Endothelial cell (in vitro differentiated cells): Measurements from ENCODE around the gene NR0B1. TPM values are rescaled to one million over a fixed set of nuclear protein-coding genes. Genes with fewer than 3 reads are reported as not detected.

Source experiments
- DNase-seq: peaks from one replicate; pipeline ENCODE4 v3.0.0; 2021; ENCODE audit warnings: low spot score
- H3K27ac Mint-ChIP-seq: one replicate; pipeline ENCODE4 v1.8.0; 2021; ENCODE audit warnings: mixed read lengths, inconsistent platforms; ENCODE audit not compliant: unreplicated experiment
- H3K27me3 Mint-ChIP-seq: one replicate; pipeline ENCODE4 v1.8.0; 2021; ENCODE audit warnings: mild to moderate bottlenecking, moderate library complexity, mixed read lengths, inconsistent platforms; ENCODE audit not compliant: unreplicated experiment
- H3K36me3 Mint-ChIP-seq: one replicate; pipeline ENCODE4 v1.8.0; 2021; ENCODE audit warnings: mild to moderate bottlenecking, low read depth, mixed read lengths, inconsistent platforms; ENCODE audit not compliant: unreplicated experiment
- H3K4me1 Mint-ChIP-seq: one replicate; pipeline ENCODE4 v1.8.0; 2021; ENCODE audit warnings: mild to moderate bottlenecking, mixed read lengths, inconsistent platforms; ENCODE audit not compliant: unreplicated experiment
- H3K4me3 Mint-ChIP-seq: one replicate; pipeline ENCODE4 v1.8.0; 2021; ENCODE audit warnings: mild to moderate bottlenecking, mixed read lengths, inconsistent platforms; ENCODE audit not compliant: unreplicated experiment
- H3K9me3 Mint-ChIP-seq: one replicate; pipeline ENCODE4 v1.8.0; 2021; ENCODE audit warnings: mixed read lengths, inconsistent platforms; ENCODE audit not compliant: unreplicated experiment
- total RNA-seq: library from RNA; stranded (reverse); fragmentation: NEBNext Ultra II Directional; extraction: Animal tissue kit (Norgen Biotek cat#: 25700); gene quantifications from one replicate; pipeline ENCODE4 v1.2.1, GENCODE V29; 2021; ENCODE audit not compliant: unreplicated experiment
- TF ChIP-seq, protein P1 (sequence below): fragments of 200-600 bp; sonication (generic); IDR thresholded peaks from one replicate; pipeline ENCODE4 v1.5.0; 2021; ENCODE audit warnings: antibody characterized with exemption; ENCODE audit not compliant: unreplicated experiment

The NR0B1 gene
- total RNA-seq, 1 donor from 2014 or later, result not detected

GRCh38 chrX:30308263-30309138, 689 bp downstream of the NR0B1 start:
- Mint-ChIP-seq H3K27ac (no peak overlapping the region), H3K27me3 (peaks cover 6% of the 10 kb centered on the region), H3K4me3 (no peak overlapping the region), H3K36me3 (no peaks in the 10 kb centered on the region), H3K4me1 (no peaks in the 10 kb centered on the region), H3K9me3 (no peaks in the 10 kb centered on the region)
- peak; percentile 44 for DNase-seq
- TF ChIP-seq, protein P1, sequence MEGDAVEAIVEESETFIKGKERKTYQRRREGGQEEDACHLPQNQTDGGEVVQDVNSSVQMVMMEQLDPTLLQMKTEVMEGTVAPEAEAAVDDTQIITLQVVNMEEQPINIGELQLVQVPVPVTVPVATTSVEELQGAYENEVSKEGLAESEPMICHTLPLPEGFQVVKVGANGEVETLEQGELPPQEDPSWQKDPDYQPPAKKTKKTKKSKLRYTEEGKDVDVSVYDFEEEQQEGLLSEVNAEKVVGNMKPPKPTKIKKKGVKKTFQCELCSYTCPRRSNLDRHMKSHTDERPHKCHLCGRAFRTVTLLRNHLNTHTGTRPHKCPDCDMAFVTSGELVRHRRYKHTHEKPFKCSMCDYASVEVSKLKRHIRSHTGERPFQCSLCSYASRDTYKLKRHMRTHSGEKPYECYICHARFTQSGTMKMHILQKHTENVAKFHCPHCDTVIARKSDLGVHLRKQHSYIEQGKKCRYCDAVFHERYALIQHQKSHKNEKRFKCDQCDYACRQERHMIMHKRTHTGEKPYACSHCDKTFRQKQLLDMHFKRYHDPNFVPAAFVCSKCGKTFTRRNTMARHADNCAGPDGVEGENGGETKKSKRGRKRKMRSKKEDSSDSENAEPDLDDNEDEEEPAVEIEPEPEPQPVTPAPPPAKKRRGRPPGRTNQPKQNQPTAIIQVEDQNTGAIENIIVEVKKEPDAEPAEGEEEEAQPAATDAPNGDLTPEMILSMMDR, result peak; percentile 63

GRCh38 chrX:30307466-30307865, 1.7 kb downstream of the NR0B1 start:
- Mint-ChIP-seq H3K27ac (no peak overlapping the region), H3K4me3 (no peak overlapping the region), H3K4me1 (no peaks in the 10 kb centered on the region), H3K36me3 (no peaks in the 10 kb centered on the region), H3K27me3 (peaks cover 6% of the 10 kb centered on the region), H3K9me3 (no peaks in the 10 kb centered on the region)
- no peak for DNase-seq
- TF ChIP-seq, protein P1, result no peak

- no peak for DNase-seq
- H3K27me3 Mint-ChIP-seq, result peaks cover 4% of the 10 kb centered on the region
- no peaks in the 10 kb centered on the region for H3K4me1 Mint-ChIP-seq
- no peaks in the 10 kb centered on the region for H3K36me3 Mint-ChIP-seq
- no peak overlapping the region for H3K4me3 Mint-ChIP-seq
- H3K9me3 Mint-ChIP-seq, result no peaks in the 10 kb centered on the region
- H3K27ac Mint-ChIP-seq, result no peak overlapping the region
- TF ChIP-seq, protein P1, result no peak
Observed at GRCh38 chrX:30304866-30305265, 4.3 kb downstream of the NR0B1 start.

DNA sequence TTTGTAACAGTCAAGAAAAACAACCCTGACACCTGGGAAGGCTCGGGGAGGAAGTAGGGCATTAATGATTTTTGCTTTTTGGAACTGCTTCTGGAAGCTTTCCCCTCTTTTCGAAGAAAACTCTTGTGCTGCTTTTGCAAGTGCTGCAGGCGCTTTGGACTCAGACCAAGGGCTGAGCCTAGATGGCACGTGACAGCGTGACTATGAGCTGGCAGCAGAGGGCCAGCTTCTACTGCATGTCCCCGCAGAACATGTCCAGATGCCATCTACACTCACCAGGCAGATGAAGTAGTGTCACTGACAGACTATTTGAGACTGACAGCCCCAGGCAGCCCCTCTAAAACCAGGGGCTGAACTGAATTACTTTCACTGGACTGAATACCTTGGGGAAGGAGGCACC, 6.2 kb downstream of the NR0B1 start:
- no peak for DNase-seq
- TF ChIP-seq, protein P1, result no peak
- H3K4me1 Mint-ChIP-seq, result no peaks in the 10 kb centered on the region
- H3K9me3 Mint-ChIP-seq, result no peaks in the 10 kb centered on the region
- H3K27me3 Mint-ChIP-seq, result peaks cover 2% of the 10 kb centered on the region
- no peaks in the 10 kb centered on the region for H3K36me3 Mint-ChIP-seq
- H3K4me3 Mint-ChIP-seq, result no peak overlapping the region
- H3K27ac Mint-ChIP-seq, result no peak overlapping the region

- Mint-ChIP-seq H3K4me3 (no peak overlapping the region), H3K4me1 (no peaks in the 10 kb centered on the region), H3K9me3 (no peaks in the 10 kb centered on the region), H3K27ac (no peak overlapping the region), H3K36me3 (no peaks in the 10 kb centered on the region), H3K27me3 (peaks cover 1% of the 10 kb centered on the region)
- DNase-seq, result no peak
- TF ChIP-seq, protein P1, result no peak
Observed at GRCh38 chrX:30301963-30302362, 7.2 kb downstream of the NR0B1 start.
